Non-pigmented ciliary epithelial cell (primary cell): ENCODE data around the gene KCNK18.

Experiments used
- DNase-seq: peaks from one replicate; pipeline ENCODE4 v3.0.0-alpha.2; 2010; ENCODE audit warnings: low read depth

Gene KCNK18

GRCh38 chr10:117250411-117250810, 53.1 kb downstream of the KCNK18 start:
- DNase-seq, result no peak

- no peak for DNase-seq
Measured at GRCh38 chr10:117253908-117254307, 56.6 kb downstream of the KCNK18 start.

- no peak for DNase-seq
Measured at GRCh38 chr10:117254338-117254737, 57.0 kb downstream of the KCNK18 start.

GRCh38 chr10:117254774-117255735, 57.8 kb downstream of the KCNK18 start:
- no peak for DNase-seq

GRCh38 chr10:117255835-117256460, 58.7 kb downstream of the KCNK18 start:
- no peak for DNase-seq

- no peak for DNase-seq
Measured at GRCh38 chr10:117256910-117257309, 59.6 kb downstream of the KCNK18 start.

- no peak for DNase-seq
Measured at GRCh38 chr10:117257721-117258120, 60.4 kb downstream of the KCNK18 start.

GRCh38 chr10:117259279-117259678, 62.0 kb downstream of the KCNK18 start:
- no peak for DNase-seq
